HepG2 (cell line): ENCODE measurements around the gene PANK3. TPM values are rescaled to one million over a fixed set of nuclear protein-coding genes. Genes with fewer than 3 reads are reported as not detected.

Experiments
- ARHGAP35 ChIP-seq: sonication (generic); formaldehyde crosslinking; IDR thresholded peaks from 2 replicates; pipeline ENCODE4 v1.9.0; 2022; ENCODE audit warnings: mild to moderate bottlenecking, inconsistent platforms, moderate library complexity, missing genetic modification reagents, borderline replicate concordance
- ARID2 ChIP-seq: sonication (generic); formaldehyde crosslinking; IDR thresholded peaks from 2 replicates; pipeline ENCODE4 v1.8.1; 2022; ENCODE audit warnings: mild to moderate bottlenecking, missing genetic modification reagents, borderline replicate concordance
- ETV5 ChIP-seq: IDR thresholded peaks from 2 replicates; pipeline ENCODE4 v1.6.1; 2018; ENCODE audit warnings: missing biosample characterization, missing genetic modification reagents, inconsistent platforms, borderline replicate concordance
- FOXC1 ChIP-seq: sonication (generic); formaldehyde crosslinking; IDR thresholded peaks from 2 replicates; pipeline ENCODE4 v1.8.0; 2022; ENCODE audit warnings: mild to moderate bottlenecking, missing genetic modification reagents, borderline replicate concordance
- HDAC2 ChIP-seq: sonication (generic); formaldehyde crosslinking; IDR thresholded peaks from 2 replicates; pipeline ENCODE4 v1.4.0; 2020; ENCODE audit warnings: missing genetic modification reagents
- POLR2AphosphoS5 ChIP-seq: IDR thresholded peaks from 2 replicates; pipeline ENCODE4 v1.6.1; 2012; ENCODE audit warnings: low read depth, low read length
- RBM22 ChIP-seq: fragments of 200-400 bp; formaldehyde crosslinking; optimal IDR thresholded peaks from 2 replicates; pipeline ENCODE3; 2017; ENCODE audit warnings: mild to moderate bottlenecking, low read length, moderate library complexity
- SIN3B ChIP-seq: fragments of 150-350 bp; IDR thresholded peaks from 2 replicates; pipeline ENCODE4 v1.6.1; 2014; ENCODE audit warnings: low read length
- TSC22D2 ChIP-seq: sonication (generic); formaldehyde crosslinking; IDR thresholded peaks from 2 replicates; pipeline ENCODE4 v1.5.1; 2020; ENCODE audit warnings: missing genetic modification reagents, mild to moderate bottlenecking, borderline replicate concordance
- polyA plus RNA-seq, 8 experiments: library from polyadenylated mRNA; depleted of rRNA in 3 of 8; stranded (reverse) in 7 of 8; unstranded in 1 of 8; fragments of >200 nt; fragmentation: Illumina TruSeq in 4 of 8; extraction: Trizol in 4 of 8; gene quantifications; 2 replicates each; pipeline versions ENCODE4 v1.2.1 to v1.2.3, GENCODE V29; 2011 to 2016; ENCODE audit warnings: low read depth in 4 of 8, missing spikeins in 1 of 8, mixed read lengths in 1 of 8; ENCODE audit not compliant: insufficient read depth in 1 of 8
- total RNA-seq, 5 experiments: library from RNA; depleted of rRNA; stranded (reverse); fragments of >200 nt; fragmentation: Illumina TruSeq; extraction: Trizol; gene quantifications; 2 replicates each; pipeline ENCODE4 v1.2.3, GENCODE V29; 2016; ENCODE audit warnings: low read depth in 1 of 5
- TF ChIP-seq, protein P1 (sequence below): sonication (generic); formaldehyde crosslinking; IDR thresholded peaks from 2 replicates; pipeline ENCODE4 v1.4.0; 2020; ENCODE audit warnings: mild to moderate bottlenecking, missing genetic modification reagents
- TF ChIP-seq, protein P2 (sequence below): sonication (generic); formaldehyde crosslinking; IDR thresholded peaks from 2 replicates; pipeline ENCODE4 v1.4.0; 2020; ENCODE audit warnings: missing genetic modification reagents
- TF ChIP-seq, protein P3 (sequence below): sonication (generic); formaldehyde crosslinking; IDR thresholded peaks from 2 replicates; pipeline ENCODE4 v1.4.0; 2020; ENCODE audit warnings: mild to moderate bottlenecking, missing genetic modification reagents
- TF ChIP-seq, protein P4 (sequence below): sonication (generic); formaldehyde crosslinking; IDR thresholded peaks from 2 replicates; pipeline ENCODE4 v1.8.0; 2022; ENCODE audit warnings: mild to moderate bottlenecking, missing genetic modification reagents, moderate library complexity
- TF ChIP-seq, protein P5 (sequence below): sonication (generic); formaldehyde crosslinking; IDR thresholded peaks from 2 replicates; pipeline ENCODE4 v1.5.0; 2020; ENCODE audit warnings: missing genetic modification reagents
- TF ChIP-seq, protein P6 (sequence below): sonication (generic); formaldehyde crosslinking; IDR thresholded peaks from 2 replicates; pipeline ENCODE4 v1.4.0; 2020; ENCODE audit warnings: missing genetic modification reagents

The PANK3 gene
- total and polyA plus RNA-seq, 2 of the 13 experiments (the other 11 are each of a cell fraction or from before 2014, with no cell fraction given) = 26.9 to 69.5 TPM

DNA sequence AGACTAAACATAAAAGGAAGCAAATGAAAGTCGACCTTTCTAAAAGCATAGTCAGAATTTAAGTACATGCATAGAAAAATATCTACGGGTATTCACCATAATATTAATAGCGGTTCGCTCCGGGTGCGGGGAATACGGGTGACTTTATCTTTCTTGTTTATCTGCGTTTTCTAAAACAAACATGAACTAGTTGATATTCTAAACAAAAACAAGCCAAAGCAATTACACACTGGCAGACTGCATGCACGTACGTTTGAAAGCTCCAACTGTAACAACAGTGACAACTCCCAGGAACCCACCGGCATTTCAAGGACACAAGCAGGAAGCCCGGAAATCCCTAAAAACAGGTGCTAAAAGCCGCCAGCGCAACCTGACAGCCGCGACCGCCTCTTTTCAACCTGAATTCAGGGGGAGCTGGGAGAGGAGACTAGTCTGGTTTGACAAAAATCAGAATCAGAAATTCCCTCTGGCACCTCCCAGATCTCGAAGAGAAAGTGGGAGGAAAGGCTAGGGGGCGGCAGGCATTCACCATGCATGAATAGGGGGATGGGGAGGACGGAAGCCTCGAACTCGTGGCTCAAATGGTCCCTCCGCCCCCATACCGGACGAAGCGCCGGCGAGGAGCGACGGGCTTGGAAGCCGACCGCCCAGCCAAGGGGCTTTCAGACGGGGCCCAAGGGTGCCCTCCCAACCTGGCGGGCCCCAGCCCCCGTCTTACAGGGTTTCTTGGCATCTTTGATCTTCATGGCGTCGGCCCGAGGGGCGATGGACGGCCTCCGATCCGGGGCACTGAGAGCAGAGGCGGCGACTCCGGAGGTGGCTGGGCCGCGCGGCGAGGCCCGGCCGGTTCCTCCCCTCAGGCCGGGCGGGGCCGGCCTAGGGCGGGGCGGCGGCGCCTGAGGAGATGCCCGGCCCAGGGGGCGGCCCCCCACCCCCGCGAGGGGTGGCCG, at the start of gene PANK3 (continued):
- TF ChIP-seq, protein P1, sequence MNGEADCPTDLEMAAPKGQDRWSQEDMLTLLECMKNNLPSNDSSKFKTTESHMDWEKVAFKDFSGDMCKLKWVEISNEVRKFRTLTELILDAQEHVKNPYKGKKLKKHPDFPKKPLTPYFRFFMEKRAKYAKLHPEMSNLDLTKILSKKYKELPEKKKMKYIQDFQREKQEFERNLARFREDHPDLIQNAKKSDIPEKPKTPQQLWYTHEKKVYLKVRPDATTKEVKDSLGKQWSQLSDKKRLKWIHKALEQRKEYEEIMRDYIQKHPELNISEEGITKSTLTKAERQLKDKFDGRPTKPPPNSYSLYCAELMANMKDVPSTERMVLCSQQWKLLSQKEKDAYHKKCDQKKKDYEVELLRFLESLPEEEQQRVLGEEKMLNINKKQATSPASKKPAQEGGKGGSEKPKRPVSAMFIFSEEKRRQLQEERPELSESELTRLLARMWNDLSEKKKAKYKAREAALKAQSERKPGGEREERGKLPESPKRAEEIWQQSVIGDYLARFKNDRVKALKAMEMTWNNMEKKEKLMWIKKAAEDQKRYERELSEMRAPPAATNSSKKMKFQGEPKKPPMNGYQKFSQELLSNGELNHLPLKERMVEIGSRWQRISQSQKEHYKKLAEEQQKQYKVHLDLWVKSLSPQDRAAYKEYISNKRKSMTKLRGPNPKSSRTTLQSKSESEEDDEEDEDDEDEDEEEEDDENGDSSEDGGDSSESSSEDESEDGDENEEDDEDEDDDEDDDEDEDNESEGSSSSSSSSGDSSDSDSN = peak; percentile 37; the same call in 1 of the 2 replicates
- TF ChIP-seq POLR2AphosphoS5 (peak; percentile 40; the same call in 1 of the 2 replicates), RBM22 (peak; percentile 16), FOXC1 (CRISPR knock-in tag) (peak; percentile 1; the same call in 1 of the 2 replicates), ETV5 (peak; percentile 22; the same call in 1 of the 2 replicates), TSC22D2 (no peak), SIN3B (no peak), ARID2 (CRISPR knock-in tag) (0 out of 2 replicates have a peak, but pooled peaks have one; percentile 54), HDAC2 (CRISPR knock-in tag) (0 out of 2 replicates have a peak, but pooled peaks have one; percentile 25), ARHGAP35 (CRISPR knock-in tag) (peak; percentile 58; the same call in 1 of the 2 replicates)
- TF ChIP-seq, protein P2, sequence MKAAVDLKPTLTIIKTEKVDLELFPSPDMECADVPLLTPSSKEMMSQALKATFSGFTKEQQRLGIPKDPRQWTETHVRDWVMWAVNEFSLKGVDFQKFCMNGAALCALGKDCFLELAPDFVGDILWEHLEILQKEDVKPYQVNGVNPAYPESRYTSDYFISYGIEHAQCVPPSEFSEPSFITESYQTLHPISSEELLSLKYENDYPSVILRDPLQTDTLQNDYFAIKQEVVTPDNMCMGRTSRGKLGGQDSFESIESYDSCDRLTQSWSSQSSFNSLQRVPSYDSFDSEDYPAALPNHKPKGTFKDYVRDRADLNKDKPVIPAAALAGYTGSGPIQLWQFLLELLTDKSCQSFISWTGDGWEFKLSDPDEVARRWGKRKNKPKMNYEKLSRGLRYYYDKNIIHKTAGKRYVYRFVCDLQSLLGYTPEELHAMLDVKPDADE = 0 out of 2 replicates have a peak, but pooled peaks have one; percentile 41
- TF ChIP-seq, protein P3, sequence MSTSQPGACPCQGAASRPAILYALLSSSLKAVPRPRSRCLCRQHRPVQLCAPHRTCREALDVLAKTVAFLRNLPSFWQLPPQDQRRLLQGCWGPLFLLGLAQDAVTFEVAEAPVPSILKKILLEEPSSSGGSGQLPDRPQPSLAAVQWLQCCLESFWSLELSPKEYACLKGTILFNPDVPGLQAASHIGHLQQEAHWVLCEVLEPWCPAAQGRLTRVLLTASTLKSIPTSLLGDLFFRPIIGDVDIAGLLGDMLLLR (CRISPR knock-in tag) = 0 out of 2 replicates have a peak, but pooled peaks have one; percentile 43
- TF ChIP-seq, protein P4, sequence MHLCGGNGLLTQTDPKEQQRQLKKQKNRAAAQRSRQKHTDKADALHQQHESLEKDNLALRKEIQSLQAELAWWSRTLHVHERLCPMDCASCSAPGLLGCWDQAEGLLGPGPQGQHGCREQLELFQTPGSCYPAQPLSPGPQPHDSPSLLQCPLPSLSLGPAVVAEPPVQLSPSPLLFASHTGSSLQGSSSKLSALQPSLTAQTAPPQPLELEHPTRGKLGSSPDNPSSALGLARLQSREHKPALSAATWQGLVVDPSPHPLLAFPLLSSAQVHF (CRISPR knock-in tag) = no peak
- TF ChIP-seq, protein P5, sequence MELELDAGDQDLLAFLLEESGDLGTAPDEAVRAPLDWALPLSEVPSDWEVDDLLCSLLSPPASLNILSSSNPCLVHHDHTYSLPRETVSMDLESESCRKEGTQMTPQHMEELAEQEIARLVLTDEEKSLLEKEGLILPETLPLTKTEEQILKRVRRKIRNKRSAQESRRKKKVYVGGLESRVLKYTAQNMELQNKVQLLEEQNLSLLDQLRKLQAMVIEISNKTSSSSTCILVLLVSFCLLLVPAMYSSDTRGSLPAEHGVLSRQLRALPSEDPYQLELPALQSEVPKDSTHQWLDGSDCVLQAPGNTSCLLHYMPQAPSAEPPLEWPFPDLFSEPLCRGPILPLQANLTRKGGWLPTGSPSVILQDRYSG (CRISPR knock-in tag) = no peak
- TF ChIP-seq, protein P6, sequence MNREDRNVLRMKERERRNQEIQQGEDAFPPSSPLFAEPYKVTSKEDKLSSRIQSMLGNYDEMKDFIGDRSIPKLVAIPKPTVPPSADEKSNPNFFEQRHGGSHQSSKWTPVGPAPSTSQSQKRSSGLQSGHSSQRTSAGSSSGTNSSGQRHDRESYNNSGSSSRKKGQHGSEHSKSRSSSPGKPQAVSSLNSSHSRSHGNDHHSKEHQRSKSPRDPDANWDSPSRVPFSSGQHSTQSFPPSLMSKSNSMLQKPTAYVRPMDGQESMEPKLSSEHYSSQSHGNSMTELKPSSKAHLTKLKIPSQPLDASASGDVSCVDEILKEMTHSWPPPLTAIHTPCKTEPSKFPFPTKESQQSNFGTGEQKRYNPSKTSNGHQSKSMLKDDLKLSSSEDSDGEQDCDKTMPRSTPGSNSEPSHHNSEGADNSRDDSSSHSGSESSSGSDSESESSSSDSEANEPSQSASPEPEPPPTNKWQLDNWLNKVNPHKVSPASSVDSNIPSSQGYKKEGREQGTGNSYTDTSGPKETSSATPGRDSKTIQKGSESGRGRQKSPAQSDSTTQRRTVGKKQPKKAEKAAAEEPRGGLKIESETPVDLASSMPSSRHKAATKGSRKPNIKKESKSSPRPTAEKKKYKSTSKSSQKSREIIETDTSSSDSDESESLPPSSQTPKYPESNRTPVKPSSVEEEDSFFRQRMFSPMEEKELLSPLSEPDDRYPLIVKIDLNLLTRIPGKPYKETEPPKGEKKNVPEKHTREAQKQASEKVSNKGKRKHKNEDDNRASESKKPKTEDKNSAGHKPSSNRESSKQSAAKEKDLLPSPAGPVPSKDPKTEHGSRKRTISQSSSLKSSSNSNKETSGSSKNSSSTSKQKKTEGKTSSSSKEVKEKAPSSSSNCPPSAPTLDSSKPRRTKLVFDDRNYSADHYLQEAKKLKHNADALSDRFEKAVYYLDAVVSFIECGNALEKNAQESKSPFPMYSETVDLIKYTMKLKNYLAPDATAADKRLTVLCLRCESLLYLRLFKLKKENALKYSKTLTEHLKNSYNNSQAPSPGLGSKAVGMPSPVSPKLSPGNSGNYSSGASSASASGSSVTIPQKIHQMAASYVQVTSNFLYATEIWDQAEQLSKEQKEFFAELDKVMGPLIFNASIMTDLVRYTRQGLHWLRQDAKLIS = peak; percentile 63; the same call in 1 of the 2 replicates
